ENCODE measurements around the gene SPATA24.

Gene SPATA24

GRCh38 chr5:139368613-139369012, 35.3 kb downstream of the SPATA24 start:
- TF ChIP-seq TAF1 (IDR thresholded peaks at IDR 0.05; ENCODE audit: borderline replicate concordance, insufficient read depth, low read length) (no peak), SIN3A (IDR thresholded peaks at IDR 0.05; ENCODE audit: borderline replicate concordance, insufficient read depth, low read length) (no peak), POLR2AphosphoS5 (IDR thresholded peaks at IDR 0.05; ENCODE audit: low read depth, low read length) (no peak), FOXP2 (optimal IDR thresholded peaks at IDR 0.05; ENCODE audit: borderline replicate concordance, extremely low read depth, extremely low read length, insufficient read depth) (no peak)
- TF ChIP-seq, protein P1, sequence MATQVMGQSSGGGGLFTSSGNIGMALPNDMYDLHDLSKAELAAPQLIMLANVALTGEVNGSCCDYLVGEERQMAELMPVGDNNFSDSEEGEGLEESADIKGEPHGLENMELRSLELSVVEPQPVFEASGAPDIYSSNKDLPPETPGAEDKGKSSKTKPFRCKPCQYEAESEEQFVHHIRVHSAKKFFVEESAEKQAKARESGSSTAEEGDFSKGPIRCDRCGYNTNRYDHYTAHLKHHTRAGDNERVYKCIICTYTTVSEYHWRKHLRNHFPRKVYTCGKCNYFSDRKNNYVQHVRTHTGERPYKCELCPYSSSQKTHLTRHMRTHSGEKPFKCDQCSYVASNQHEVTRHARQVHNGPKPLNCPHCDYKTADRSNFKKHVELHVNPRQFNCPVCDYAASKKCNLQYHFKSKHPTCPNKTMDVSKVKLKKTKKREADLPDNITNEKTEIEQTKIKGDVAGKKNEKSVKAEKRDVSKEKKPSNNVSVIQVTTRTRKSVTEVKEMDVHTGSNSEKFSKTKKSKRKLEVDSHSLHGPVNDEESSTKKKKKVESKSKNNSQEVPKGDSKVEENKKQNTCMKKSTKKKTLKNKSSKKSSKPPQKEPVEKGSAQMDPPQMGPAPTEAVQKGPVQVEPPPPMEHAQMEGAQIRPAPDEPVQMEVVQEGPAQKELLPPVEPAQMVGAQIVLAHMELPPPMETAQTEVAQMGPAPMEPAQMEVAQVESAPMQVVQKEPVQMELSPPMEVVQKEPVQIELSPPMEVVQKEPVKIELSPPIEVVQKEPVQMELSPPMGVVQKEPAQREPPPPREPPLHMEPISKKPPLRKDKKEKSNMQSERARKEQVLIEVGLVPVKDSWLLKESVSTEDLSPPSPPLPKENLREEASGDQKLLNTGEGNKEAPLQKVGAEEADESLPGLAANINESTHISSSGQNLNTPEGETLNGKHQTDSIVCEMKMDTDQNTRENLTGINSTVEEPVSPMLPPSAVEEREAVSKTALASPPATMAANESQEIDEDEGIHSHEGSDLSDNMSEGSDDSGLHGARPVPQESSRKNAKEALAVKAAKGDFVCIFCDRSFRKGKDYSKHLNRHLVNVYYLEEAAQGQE (IDR thresholded peaks at IDR 0.05; ENCODE audit: insufficient read depth in 1 of 2, low read depth in 2 of 2, low read length in 2 of 2): no peak

DNA sequence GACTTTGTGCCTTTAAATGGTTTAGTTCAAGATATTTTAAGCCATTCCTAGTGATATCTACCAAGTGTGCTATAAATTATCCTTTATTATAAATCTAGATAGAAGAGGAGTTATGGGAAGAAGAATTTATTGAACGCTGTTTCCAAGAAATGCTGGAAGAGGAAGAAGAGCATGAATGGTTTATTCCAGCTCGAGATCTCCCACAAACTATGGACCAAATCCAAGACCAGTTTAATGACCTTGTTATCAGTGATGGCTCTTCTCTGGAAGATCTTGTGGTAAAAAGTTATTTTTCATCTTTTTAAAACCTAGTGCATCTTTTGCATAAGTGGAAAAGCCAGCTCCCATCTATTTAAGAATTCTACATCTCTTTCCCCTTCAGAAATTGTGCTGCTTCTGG, 39.4 kb downstream of the SPATA24 start:
- TF ChIP-seq, protein P1 (IDR thresholded peaks at IDR 0.05; ENCODE audit: insufficient read depth in 1 of 2, low read depth in 2 of 2, low read length in 2 of 2): no peak
- TF ChIP-seq TAF1 (IDR thresholded peaks at IDR 0.05; ENCODE audit: borderline replicate concordance, insufficient read depth, low read length) (no peak), POLR2AphosphoS5 (IDR thresholded peaks at IDR 0.05; ENCODE audit: low read depth, low read length) (no peak), FOXP2 (optimal IDR thresholded peaks at IDR 0.05; ENCODE audit: borderline replicate concordance, extremely low read depth, extremely low read length, insufficient read depth) (no peak), SIN3A (IDR thresholded peaks at IDR 0.05; ENCODE audit: borderline replicate concordance, insufficient read depth, low read length) (no peak)

- TF ChIP-seq TAF1 (IDR thresholded peaks at IDR 0.05; ENCODE audit: borderline replicate concordance, insufficient read depth, low read length) (no peak), POLR2AphosphoS5 (IDR thresholded peaks at IDR 0.05; ENCODE audit: low read depth, low read length) (no peak), SIN3A (IDR thresholded peaks at IDR 0.05; ENCODE audit: borderline replicate concordance, insufficient read depth, low read length) (no peak), FOXP2 (optimal IDR thresholded peaks at IDR 0.05; ENCODE audit: borderline replicate concordance, extremely low read depth, extremely low read length, insufficient read depth) (no peak)
- TF ChIP-seq, protein P1 (IDR thresholded peaks at IDR 0.05; ENCODE audit: insufficient read depth in 1 of 2, low read depth in 2 of 2, low read length in 2 of 2): no peak
Measured at GRCh38 chr5:139363937-139364336, 40.0 kb downstream of the SPATA24 start.

DNA sequence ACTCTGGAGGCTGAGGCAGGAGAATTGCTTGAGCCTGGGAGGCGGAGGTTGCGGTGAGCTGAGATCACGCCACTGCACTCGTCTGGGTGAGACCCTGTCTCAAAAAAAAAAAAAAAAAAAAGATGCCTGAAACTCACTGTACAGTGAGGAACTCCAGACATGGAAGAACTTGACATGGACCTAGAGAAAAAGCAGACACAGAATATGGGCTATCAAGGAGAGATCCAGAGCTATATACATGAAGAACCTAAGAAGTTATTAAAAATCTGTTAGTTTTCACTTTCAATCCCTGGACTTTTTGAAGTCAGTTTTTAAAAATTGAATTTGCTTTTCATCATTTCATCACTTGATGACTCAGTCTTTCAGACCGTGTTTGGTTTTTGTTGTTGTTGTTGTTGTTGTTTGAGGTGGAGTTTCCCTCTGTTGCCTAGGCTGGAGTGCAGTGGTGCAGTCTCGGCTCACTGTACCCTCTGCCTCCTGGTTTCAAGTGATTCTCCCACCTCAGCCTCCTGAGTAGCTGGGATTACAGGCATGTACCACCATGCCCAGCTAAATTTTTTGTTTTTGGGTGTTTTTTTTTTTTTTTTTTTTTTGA, 42.0 kb downstream of the SPATA24 start:
- TF ChIP-seq, protein P1 (IDR thresholded peaks at IDR 0.05; ENCODE audit: insufficient read depth in 1 of 2, low read depth in 2 of 2, low read length in 2 of 2): no peak
- TF ChIP-seq POLR2AphosphoS5 (IDR thresholded peaks at IDR 0.05; ENCODE audit: low read depth, low read length): no peak
- TF ChIP-seq TAF1 (IDR thresholded peaks at IDR 0.05; ENCODE audit: borderline replicate concordance, insufficient read depth, low read length): no peak
- no peak for TF ChIP-seq SIN3A (IDR thresholded peaks at IDR 0.05; ENCODE audit: borderline replicate concordance, insufficient read depth, low read length)
- no peak for TF ChIP-seq FOXP2 (optimal IDR thresholded peaks at IDR 0.05; ENCODE audit: borderline replicate concordance, extremely low read depth, extremely low read length, insufficient read depth)
